K562 treated with DMSO at 1 percent for 48 hours (cell line): Measurements from ENCODE around the gene YIPF1. TPM values are rescaled to one million over a fixed set of nuclear protein-coding genes. Genes with fewer than 3 reads are reported as not detected.

Experiments used
- total RNA-seq: library from RNA; unstranded; fragments of 300-600 nt; gene quantifications from 2 replicates; pipeline ENCODE4 v1.2.3, GENCODE V29; 2022; ENCODE audit warnings: low replicate concordance; ENCODE audit errors: extremely low read depth

Gene YIPF1
- total RNA-seq: not detected in 2 replicates

GRCh38 chr1:53889304-53890298 lies at the start of gene YIPF1:
YIPF1 (minus strand) TSS chr1:53889797; CDS start chr1:53888937, 860 bp downstream.

GRCh38 chr1:53893999-53894636 lies 4.5 kb upstream of the YIPF1 start, which contains the start of gene DIO1:
DIO1 (plus strand) TSS chr1:53894187; CDS start chr1:53894211, 24 bp downstream.

GRCh38 chr1:53837924-53838653 lies 51.5 kb downstream of the YIPF1 start, which contains the start of gene NDC1:
NDC1 (minus strand) TSS chr1:53838296; CDS start chr1:53838261, 35 bp downstream.

Other genes starting within 250 kb of the YIPF1 start
- gene GLIS1, start 150.6 kb downstream of the YIPF1 start, total RNA-seq: not detected in 2 replicates
- not detected in 2 replicates for gene NDC1, start 51.5 kb downstream of the YIPF1 start, total RNA-seq
- not detected in 2 replicates for gene DIO1, start 4.4 kb upstream of the YIPF1 start, total RNA-seq
- gene IFT25, start 55.9 kb upstream of the YIPF1 start, total RNA-seq: not detected in 2 replicates
- gene LRRC42, start 56.6 kb upstream of the YIPF1 start, total RNA-seq: not detected in 2 replicates
- not detected in 2 replicates for gene LDLRAD1, start 128.4 kb upstream of the YIPF1 start, total RNA-seq
- 1,127 TPM in 1 of 2 replicates, not detected in the other for gene TMEM59, start 163.4 kb upstream of the YIPF1 start, total RNA-seq
- gene TCEANC2, start 163.8 kb upstream of the YIPF1 start, total RNA-seq: not detected in 2 replicates